Measurements from ENCODE around the gene JMJD8. TPM values are rescaled to one million over a fixed set of nuclear protein-coding genes. Genes with fewer than 3 reads are reported as not detected.

The JMJD8 gene
- total and polyA plus RNA-seq, 9 of the 15 experiments (the other 6 are each of a cell fraction or from before 2014, with no cell fraction given): 1.2 to 50.6 (median 29.3) TPM

GRCh38 chr16:678858-679813 is 5.0 kb downstream of the JMJD8 start (continued):
- TF ChIP-seq NBN (IDR thresholded peaks at IDR 0.05; ENCODE audit: low read depth) (no peak), MEF2D (tag; conservative IDR thresholded peaks at IDR 0.05; ENCODE audit: low read depth) (no peak), SMARCB1 (IDR thresholded peaks at IDR 0.05; ENCODE audit: insufficient read length, low read depth) (no peak), ILF3 (IDR thresholded peaks at IDR 0.05; ENCODE audit: borderline replicate concordance) (no peak), ZNF79 (CRISPR knock-in tag; IDR thresholded peaks at IDR 0.05; ENCODE audit: low read depth) (no peak), NFATC3 (IDR thresholded peaks at IDR 0.05) (no peak), NR2C2 (CRISPR knock-in tag; IDR thresholded peaks at IDR 0.05) (no peak), NR2C2 (tag; IDR thresholded peaks at IDR 0.05) (no peak), E2F8 (IDR thresholded peaks at IDR 0.05; ENCODE audit: low read depth, partially characterized antibody) (no peak), CHCHD3 (CRISPR knock-in tag; IDR thresholded peaks at IDR 0.05) (no peak), ELK1 (CRISPR knock-in tag; IDR thresholded peaks at IDR 0.05) (no peak), TCF3 (CRISPR knock-in tag; IDR thresholded peaks at IDR 0.05) (no peak), MBD1 (CRISPR knock-in tag; IDR thresholded peaks at IDR 0.05) (no peak), FUS (optimal IDR thresholded peaks at IDR 0.05; ENCODE audit: low read depth, low read length) (no peak), SIX5 (IDR thresholded peaks at IDR 0.05; ENCODE audit: borderline replicate concordance in 1 of 2, insufficient read depth in 1 of 2, low read depth in 1 of 2, low read length in 2 of 2) (no peak), ZNF695 (CRISPR knock-in tag; IDR thresholded peaks at IDR 0.05) (no peak), E2F3 (CRISPR knock-in tag; IDR thresholded peaks at IDR 0.05) (no peak), ZNF253 (CRISPR knock-in tag; conservative IDR thresholded peaks at IDR 0.05) (no peak), HCFC1 (IDR thresholded peaks at IDR 0.05; ENCODE audit: low read depth, low read length) (no peak)

Measured in K562 (cell line).